HepG2 (cell line): ENCODE data around the gene VWCE. TPM values are rescaled to one million over a fixed set of nuclear protein-coding genes. Genes with fewer than 3 reads are reported as not detected.

Experiments
- ATRX ChIP-seq: sonication (generic); formaldehyde crosslinking; IDR thresholded peaks from 2 replicates; pipeline ENCODE4 v1.4.0; 2020; ENCODE audit warnings: missing genetic modification reagents, borderline replicate concordance
- CENPX ChIP-seq: sonication (generic); formaldehyde crosslinking; IDR thresholded peaks from 2 replicates; pipeline ENCODE4 v1.9.0; 2021; ENCODE audit warnings: mild to moderate bottlenecking, missing genetic modification reagents, moderate library complexity
- KDM4B ChIP-seq: sonication (generic); formaldehyde crosslinking; IDR thresholded peaks from 2 replicates; pipeline ENCODE4 v1.4.0; 2020; ENCODE audit warnings: missing genetic modification reagents
- KDM5A ChIP-seq: fragments of 200-600 bp; sonication (generic); IDR thresholded peaks from 2 replicates; pipeline ENCODE4 v1.7.0; 2018; ENCODE audit warnings: antibody characterized with exemption, mild to moderate bottlenecking, low read length, borderline replicate concordance
- NR3C1 ChIP-seq: sonication (generic); formaldehyde crosslinking; IDR thresholded peaks from 2 replicates; pipeline ENCODE4 v1.4.0; 2020; ENCODE audit warnings: missing genetic modification reagents
- PTBP1 ChIP-seq: fragments of 200-400 bp; formaldehyde crosslinking; IDR thresholded peaks from 2 replicates; pipeline ENCODE4 v1.6.1; 2018; ENCODE audit warnings: low read length, low read depth; ENCODE audit not compliant: poor library complexity, severe bottlenecking
- REXO4 ChIP-seq: sonication (generic); formaldehyde crosslinking; IDR thresholded peaks from 2 replicates; pipeline ENCODE4 v1.8.0; 2022; ENCODE audit warnings: missing genetic modification reagents, mild to moderate bottlenecking, borderline replicate concordance
- SIN3A ChIP-seq: IDR thresholded peaks from 2 replicates; pipeline ENCODE4 v1.6.1; 2011; ENCODE audit warnings: low read depth, mild to moderate bottlenecking, control low read depth, low read length, borderline replicate concordance
- ZNF160 ChIP-seq: sonication (generic); formaldehyde crosslinking; IDR thresholded peaks from 2 replicates; pipeline ENCODE4 v1.8.0; 2022; ENCODE audit warnings: mild to moderate bottlenecking, inconsistent platforms, missing genetic modification reagents
- ZNF558 ChIP-seq: sonication (generic); formaldehyde crosslinking; IDR thresholded peaks from 2 replicates; pipeline ENCODE4 v1.9.0; 2022; ENCODE audit warnings: mild to moderate bottlenecking, missing genetic modification reagents, borderline replicate concordance
- polyA plus RNA-seq, 8 experiments: library from polyadenylated mRNA; depleted of rRNA in 3 of 8; stranded (reverse) in 7 of 8; unstranded in 1 of 8; fragments of >200 nt; fragmentation: Illumina TruSeq in 4 of 8; extraction: Trizol in 4 of 8; gene quantifications; 2 replicates each; pipeline versions ENCODE4 v1.2.1 to v1.2.3, GENCODE V29; 2011 to 2016; ENCODE audit warnings: low read depth in 4 of 8, missing spikeins in 1 of 8, mixed read lengths in 1 of 8; ENCODE audit not compliant: insufficient read depth in 1 of 8
- total RNA-seq, 5 experiments: library from RNA; depleted of rRNA; stranded (reverse); fragments of >200 nt; fragmentation: Illumina TruSeq; extraction: Trizol; gene quantifications; 2 replicates each; pipeline ENCODE4 v1.2.3, GENCODE V29; 2016; ENCODE audit warnings: low read depth in 1 of 5
- TF ChIP-seq, protein P1 (sequence below): sonication (generic); formaldehyde crosslinking; IDR thresholded peaks from 2 replicates; pipeline ENCODE4 v1.5.0; 2020; ENCODE audit warnings: mild to moderate bottlenecking, missing genetic modification reagents, borderline replicate concordance
- TF ChIP-seq, protein P2 (sequence below): sonication (generic); formaldehyde crosslinking; IDR thresholded peaks from 2 replicates; pipeline ENCODE4 v1.4.0; 2020; ENCODE audit warnings: missing genetic modification reagents
- TF ChIP-seq, protein P3 (sequence below): sonication (generic); formaldehyde crosslinking; IDR thresholded peaks from 2 replicates; pipeline ENCODE4 v1.4.0; 2020; ENCODE audit warnings: missing genetic modification reagents
- TF ChIP-seq, protein P4 (sequence below): sonication (generic); formaldehyde crosslinking; IDR thresholded peaks from 2 replicates; pipeline ENCODE4 v1.4.0; 2020; ENCODE audit warnings: low read depth, missing genetic modification reagents

Gene VWCE
- total and polyA plus RNA-seq, 2 of the 13 experiments (the other 11 are each of a cell fraction or from before 2014, with no cell fraction given) = 27.6 to 58.3 TPM

DNA sequence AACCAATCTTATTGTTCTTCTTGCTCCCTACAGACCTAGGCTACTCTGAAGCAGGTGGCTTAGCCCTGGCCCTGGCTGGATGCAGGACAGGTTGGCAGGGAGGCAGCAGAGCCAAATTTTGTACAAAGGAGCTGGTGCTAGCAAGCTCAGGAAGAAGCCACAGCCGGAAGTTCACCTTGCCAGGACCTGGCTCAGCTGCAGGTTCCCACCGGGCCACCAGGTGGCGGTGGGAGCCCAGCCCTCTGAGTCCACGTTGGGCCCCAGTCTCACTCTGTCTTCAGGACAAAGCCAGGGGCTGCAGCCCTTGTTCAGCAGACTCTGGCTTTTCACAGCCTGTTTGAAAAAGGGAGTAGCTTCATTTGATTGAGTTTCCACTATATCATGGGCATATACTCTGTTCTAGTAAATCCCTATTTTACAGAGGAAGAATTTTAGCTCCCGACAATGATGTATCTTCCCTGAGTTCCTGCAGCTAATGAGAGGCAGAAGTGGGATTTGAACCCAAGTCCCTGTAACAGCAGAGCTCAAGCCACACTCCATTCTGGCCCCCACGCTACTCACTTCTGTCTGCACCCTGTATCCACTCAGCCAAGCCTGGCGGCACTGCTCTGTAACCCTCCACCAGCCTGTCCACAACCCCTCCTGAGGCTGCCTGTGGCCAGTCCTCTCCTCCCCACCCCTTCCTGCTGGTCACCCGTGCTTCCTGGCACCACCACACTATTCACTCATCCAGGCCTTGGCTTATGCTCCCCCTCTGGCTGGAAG, 41.2 kb upstream of the VWCE start (continued):
- TF ChIP-seq, protein P1, sequence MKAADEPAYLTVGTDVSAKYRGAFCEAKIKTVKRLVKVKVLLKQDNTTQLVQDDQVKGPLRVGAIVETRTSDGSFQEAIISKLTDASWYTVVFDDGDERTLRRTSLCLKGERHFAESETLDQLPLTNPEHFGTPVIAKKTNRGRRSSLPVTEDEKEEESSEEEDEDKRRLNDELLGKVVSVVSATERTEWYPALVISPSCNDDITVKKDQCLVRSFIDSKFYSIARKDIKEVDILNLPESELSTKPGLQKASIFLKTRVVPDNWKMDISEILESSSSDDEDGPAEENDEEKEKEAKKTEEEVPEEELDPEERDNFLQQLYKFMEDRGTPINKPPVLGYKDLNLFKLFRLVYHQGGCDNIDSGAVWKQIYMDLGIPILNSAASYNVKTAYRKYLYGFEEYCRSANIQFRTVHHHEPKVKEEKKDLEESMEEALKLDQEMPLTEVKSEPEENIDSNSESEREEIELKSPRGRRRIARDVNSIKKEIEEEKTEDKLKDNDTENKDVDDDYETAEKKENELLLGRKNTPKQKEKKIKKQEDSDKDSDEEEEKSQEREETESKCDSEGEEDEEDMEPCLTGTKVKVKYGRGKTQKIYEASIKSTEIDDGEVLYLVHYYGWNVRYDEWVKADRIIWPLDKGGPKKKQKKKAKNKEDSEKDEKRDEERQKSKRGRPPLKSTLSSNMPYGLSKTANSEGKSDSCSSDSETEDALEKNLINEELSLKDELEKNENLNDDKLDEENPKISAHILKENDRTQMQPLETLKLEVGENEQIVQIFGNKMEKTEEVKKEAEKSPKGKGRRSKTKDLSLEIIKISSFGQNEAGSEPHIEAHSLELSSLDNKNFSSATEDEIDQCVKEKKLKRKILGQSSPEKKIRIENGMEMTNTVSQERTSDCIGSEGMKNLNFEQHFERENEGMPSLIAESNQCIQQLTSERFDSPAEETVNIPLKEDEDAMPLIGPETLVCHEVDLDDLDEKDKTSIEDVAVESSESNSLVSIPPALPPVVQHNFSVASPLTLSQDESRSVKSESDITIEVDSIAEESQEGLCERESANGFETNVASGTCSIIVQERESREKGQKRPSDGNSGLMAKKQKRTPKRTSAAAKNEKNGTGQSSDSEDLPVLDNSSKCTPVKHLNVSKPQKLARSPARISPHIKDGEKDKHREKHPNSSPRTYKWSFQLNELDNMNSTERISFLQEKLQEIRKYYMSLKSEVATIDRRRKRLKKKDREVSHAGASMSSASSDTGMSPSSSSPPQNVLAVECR (CRISPR knock-in tag) = no peak; the same call in 1 of the 2 replicates
- TF ChIP-seq REXO4 (CRISPR knock-in tag) (no peak), NR3C1 (CRISPR knock-in tag) (no peak), CENPX (CRISPR knock-in tag) (no peak), PTBP1 (no peak), KDM5A (no peak), ZNF558 (CRISPR knock-in tag) (no peak), ATRX (no peak), ZNF160 (CRISPR knock-in tag) (no peak), KDM4B (CRISPR knock-in tag) (peak; percentile 82), SIN3A (no peak)
- TF ChIP-seq, protein P2, sequence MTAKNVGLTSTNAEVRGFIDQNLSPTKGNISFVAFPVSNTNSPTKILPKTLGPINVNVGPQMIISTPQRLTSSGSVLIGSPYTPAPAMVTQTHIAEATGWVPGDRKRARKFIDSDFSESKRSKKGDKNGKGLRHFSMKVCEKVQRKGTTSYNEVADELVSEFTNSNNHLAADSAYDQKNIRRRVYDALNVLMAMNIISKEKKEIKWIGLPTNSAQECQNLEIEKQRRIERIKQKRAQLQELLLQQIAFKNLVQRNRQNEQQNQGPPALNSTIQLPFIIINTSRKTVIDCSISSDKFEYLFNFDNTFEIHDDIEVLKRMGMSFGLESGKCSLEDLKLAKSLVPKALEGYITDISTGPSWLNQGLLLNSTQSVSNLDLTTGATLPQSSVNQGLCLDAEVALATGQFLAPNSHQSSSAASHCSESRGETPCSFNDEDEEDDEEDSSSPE = 0 out of 2 replicates have a peak, but pooled peaks have one; percentile 32
- TF ChIP-seq, protein P3, sequence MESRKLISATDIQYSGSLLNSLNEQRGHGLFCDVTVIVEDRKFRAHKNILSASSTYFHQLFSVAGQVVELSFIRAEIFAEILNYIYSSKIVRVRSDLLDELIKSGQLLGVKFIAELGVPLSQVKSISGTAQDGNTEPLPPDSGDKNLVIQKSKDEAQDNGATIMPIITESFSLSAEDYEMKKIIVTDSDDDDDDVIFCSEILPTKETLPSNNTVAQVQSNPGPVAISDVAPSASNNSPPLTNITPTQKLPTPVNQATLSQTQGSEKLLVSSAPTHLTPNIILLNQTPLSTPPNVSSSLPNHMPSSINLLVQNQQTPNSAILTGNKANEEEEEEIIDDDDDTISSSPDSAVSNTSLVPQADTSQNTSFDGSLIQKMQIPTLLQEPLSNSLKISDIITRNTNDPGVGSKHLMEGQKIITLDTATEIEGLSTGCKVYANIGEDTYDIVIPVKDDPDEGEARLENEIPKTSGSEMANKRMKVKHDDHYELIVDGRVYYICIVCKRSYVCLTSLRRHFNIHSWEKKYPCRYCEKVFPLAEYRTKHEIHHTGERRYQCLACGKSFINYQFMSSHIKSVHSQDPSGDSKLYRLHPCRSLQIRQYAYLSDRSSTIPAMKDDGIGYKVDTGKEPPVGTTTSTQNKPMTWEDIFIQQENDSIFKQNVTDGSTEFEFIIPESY (CRISPR knock-in tag) = no peak
- TF ChIP-seq, protein P4, sequence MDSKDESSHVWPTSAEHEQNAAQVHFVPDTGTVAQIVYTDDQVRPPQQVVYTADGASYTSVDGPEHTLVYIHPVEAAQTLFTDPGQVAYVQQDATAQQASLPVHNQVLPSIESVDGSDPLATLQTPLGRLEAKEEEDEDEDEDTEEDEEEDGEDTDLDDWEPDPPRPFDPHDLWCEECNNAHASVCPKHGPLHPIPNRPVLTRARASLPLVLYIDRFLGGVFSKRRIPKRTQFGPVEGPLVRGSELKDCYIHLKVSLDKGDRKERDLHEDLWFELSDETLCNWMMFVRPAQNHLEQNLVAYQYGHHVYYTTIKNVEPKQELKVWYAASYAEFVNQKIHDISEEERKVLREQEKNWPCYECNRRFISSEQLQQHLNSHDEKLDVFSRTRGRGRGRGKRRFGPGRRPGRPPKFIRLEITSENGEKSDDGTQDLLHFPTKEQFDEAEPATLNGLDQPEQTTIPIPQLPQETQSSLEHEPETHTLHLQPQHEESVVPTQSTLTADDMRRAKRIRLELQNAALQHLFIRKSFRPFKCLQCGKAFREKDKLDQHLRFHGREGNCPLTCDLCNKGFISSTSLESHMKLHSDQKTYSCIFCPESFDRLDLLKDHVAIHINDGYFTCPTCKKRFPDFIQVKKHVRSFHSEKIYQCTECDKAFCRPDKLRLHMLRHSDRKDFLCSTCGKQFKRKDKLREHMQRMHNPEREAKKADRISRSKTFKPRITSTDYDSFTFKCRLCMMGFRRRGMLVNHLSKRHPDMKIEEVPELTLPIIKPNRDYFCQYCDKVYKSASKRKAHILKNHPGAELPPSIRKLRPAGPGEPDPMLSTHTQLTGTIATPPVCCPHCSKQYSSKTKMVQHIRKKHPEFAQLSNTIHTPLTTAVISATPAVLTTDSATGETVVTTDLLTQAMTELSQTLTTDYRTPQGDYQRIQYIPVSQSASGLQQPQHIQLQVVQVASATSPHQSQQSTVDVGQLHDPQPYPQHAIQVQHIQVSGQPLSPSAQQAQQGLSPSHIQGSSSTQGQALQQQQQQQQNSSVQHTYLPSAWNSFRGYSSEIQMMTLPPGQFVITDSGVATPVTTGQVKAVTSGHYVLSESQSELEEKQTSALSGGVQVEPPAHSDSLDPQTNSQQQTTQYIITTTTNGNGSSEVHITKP (CRISPR knock-in tag) = no peak
